Inflammatory macrophage treated with lipopolysaccharide for 4 hours (primary cell): ENCODE data around the gene NFIB.

Experiments
- DNase-seq: peaks from one replicate; pipeline ENCODE4 v3.0.0-alpha.2; 2020

NFIB gene

DNA sequence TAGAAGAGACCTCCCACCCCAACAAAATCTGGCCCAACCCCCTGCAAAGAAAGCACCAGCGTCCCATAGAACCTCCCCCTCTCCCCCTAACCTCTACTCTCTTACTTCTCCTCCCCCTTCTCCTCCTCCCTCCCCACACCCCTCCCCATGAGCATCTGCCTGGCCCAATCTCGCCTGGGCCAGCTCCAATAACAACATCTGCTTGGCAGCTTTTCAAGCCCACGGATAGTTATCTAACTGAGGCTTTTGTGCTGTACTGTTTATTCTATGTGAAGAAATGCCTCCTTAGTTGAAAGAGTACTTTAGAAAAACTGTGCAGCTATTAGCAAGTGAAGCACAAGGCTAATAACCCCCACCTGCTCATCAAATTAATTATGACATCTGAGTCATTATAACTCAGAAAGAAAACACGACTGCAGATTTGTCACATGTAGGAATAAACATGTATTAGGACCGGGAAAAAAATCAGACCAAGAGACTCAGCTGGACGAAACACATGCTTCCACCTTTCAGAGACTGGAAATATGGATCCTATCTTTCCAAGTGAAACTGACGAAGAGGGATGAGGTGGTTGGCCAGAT, 42.8 kb downstream of the NFIB start:
- DNase-seq, result no peak

DNA sequence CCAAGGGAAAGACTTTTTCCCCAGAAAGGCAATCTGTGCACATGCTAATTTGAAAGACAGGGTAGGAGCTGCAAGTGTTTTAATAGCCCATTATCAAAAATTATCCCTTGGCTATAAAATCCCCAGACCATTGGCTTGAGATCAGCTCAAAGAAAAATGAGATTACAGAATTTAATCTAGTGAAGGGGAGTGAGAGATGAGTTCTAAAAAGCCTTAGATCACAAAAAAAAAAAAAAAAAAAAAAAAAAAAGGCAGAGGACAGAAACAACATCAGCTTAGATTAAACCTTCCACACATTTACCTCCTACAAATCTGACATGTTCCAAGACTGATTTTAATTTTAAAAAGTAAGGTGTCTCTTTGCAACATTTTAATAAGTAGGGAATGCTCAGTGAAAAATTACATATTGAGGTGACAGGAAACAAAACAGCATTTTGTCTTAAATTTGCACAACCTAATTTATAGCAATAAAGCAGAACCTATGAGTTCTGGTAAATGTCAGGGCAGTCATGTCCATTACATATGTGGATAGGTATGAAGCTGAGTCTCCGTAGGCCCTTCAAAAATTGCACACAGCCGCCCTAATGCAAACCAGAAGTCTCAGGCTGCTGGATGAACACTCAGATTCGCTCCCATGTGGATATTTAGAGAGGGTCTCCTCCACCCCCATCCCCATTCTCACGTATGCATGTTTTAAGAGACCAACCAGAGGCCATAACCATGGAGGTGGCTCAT, 43.4 kb downstream of the NFIB start:
- no peak for DNase-seq

DNA sequence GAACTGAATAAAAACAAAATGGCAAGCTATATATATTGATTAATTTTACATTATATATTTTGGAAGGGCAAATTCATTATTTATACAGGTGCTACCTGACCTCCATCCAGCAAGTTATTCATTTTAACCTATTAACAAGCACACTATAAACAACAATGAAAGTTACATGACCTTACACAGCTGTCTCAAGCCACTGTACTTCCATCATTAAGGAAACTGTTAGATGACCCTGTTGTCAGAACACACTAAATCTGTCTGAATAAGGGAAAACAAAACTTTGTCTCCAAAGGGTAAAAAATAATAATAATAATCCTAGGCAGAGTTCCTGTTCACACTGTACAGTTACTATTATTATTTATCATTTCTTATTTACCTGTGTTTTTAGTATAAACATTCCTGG, 44.0 kb downstream of the NFIB start:
- DNase-seq, result no peak

DNA sequence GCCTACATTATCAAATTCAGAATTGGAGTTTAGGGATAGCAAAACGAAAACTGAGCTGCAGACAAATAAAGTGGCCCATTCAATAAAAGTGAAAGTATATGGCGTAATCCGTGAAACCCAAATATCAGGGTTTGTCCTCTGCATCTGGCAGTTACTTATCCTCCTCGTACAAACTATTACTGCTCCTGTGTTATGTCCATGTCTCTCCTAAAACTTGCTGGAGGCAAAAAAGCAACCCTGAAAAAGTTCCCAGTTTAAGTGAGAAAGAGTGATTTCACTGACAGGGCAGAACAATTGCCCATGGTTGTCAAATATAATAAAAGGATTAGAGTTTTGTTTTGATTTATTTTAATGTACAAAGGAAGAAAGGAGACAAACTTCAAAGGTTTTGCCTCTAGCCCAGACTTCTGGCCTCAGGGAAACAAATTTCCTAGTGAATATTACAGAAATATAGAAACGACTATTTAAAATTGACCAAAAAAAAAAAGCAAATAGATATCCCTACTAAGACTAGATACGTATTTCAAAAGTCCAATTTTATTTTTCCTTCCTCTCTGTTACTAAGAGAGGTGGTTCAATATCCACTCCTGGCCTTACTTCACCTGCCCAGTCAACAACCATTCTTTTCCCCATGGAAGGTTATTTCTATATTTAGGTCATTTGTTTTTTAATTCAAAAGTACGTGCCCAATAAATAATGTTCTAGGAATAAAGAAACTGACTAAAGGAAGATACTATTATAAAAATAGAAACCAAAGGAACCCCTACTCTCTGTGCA, 50.0 kb downstream of the NFIB start:
- DNase-seq, result no peak

DNA sequence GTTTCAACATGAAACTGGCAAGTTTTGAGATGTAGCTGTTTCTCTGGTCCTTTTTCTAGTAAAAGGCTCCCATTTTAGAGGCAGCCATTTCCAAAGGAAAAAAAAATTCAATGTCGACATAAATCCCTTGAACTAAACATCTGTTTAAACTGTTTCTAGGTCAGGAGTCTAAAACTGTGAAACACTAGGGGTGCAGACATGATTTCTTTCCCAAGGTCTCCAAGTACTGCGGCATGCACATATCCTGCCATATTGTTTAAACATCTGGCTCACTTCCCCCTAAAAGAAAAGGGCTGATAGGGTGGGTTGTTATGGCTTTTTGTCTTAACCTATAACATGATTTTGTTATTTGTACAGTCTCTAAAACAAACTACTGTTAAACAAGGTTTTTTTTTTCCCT, 51.1 kb downstream of the NFIB start:
- no peak for DNase-seq

DNA sequence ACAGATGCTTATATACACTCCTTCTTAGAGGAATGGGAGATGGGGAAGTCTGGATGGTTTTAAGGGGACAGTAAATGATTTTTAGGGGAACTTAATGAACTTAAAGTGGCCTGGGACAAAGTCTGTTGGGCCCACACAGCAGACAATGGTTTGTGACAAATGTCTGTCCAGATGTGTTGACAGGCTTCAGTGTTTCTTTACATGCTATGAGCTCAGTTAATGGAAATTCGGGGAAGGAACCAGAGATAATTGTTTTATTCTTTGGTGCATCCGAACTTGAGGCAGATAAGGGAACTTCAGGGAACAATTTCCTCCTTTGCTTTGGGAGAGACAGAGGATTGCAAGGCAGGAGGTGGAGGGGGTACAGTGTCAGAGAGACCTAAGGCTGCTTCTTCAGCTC, 52.3 kb downstream of the NFIB start:
- no peak for DNase-seq

DNA sequence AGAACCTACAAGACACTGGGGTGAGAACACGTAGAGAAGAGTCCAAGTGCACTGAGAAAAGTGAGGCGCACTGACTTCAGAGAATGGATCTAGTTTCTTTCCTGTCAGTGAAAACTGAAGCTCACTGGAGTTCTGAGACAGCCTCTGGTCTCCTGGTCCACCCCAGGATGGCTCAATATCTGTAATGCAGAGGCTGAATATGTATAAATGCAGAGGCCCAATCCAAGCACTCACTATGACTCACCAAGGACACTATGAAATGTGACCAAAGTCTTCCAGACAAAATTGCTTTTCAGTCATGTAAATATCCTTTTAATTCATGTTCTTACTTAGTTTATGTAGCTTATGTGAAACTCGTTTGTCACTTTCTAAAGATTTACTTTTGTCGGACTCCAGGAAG, 53.8 kb downstream of the NFIB start:
- DNase-seq, result no peak

DNA sequence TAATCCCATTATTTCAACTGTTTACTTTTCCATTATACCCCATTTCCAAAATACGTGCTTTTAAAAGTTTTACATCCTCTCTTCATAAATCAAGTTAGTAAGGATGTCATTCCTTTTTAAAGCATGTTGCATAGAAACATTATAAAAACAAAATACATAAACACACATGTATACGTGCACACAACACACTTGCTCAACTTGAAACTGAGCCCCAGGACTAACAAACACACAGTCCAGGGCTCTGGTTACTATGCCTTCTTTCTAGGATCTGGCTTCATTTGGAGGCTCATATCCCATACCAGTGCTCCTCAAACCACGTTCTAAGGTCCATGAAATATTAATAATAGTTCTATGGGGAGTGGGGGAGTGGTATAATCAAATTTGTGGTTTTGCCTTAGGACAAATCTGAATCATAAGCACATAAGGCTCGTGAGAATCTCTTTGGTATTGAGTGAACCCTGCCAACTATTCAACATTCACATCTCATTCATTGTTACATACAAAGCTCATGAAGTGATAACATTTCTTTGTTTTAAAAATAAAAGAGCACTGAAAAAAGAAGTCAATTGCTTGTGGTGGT, 55.2 kb downstream of the NFIB start:
- DNase-seq, result no peak

DNA sequence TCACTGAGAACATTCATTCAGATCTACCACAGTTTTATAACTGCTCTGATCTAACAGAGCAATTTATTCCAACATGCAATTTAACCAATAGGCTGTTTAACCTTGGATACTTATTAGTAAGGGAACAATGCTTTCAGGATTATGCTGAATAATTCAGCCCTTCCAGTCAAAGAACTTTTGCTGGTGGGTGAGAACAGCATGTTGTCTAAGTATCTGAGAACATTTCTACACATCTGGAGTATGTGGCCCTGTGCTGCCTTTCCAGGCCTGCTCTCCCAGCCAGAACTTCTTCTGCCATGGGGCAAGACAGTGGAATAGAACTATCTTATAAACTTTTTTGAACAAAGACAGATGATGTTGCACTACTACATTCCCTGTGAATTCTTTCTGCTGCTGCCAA, 55.8 kb downstream of the NFIB start:
- no peak for DNase-seq

DNA sequence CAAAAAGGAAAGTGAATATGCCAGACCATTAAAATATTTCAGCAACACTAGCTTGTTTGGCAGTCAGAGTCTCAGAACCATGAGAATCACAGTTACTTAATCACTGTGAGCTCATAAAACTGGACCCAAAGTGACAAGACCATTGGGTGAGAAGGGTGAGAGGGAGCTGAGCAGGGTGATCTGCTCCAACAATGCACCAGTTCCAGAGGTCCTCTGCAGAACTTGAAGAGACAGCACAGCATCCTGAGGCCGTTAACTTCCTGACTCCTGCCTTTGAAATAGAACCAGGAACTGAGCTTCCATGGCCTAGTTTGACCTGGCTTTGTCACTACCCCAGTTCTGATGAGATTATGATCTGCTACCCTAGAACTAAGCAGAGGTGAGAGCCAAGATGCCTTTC, 57.4 kb downstream of the NFIB start:
- no peak for DNase-seq

DNA sequence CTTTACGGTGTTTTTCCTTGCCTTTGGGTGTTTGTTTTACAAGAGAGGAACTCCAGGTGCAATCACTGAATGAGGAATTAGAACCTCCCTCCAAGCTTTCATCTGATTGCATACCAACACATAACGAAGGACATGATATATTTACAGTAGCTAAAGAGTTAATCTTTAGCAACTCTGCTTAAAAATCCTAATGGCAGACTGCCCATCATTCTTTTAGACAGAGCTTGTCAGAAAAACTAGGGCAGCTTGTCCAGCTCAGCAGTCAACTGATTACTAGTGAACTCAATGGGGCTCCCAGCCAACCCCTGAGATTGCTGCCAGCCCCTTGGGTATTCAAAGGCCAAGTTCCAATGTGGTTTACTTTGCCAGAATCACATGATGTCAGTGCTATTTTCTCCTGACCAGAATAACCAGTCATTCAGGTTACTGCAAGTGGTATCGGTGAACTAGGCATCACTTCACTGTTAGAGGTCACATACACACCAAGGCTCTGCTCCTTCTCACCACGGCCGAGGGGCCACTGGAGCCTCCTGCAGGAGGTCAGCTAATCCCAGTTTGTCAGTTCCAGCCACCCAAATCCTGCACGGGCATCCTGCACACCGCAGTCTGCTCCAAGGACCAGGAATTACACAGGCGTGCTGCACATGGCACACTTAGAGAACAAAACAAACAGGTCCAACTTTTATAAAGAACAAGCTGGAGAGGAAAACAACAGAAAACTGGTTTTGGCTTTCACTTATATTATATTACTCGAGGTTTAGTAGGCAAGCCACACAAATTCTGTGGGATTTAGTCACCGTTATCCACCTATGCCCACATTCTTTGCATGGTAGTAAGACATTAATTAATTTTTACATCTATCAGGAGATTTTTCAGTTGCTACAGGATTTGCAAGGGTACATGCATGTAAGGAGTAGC, 62.5 kb downstream of the NFIB start:
- no peak for DNase-seq

DNA sequence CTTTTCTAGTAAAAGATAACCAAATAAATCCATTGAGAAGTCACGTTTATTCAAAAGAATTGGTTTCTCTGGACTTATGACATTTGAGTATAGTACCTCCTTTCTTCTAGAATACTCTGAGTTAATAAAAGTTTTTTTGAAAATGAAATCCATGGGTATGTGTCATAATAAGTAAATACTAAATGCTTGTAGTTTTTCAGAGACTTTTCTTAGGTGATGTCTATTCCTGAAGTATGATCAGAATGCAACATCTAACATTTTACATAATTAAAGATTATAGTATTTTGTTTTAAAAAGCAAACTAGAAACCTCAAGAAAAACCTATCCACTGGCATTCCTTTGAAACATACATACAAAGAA, 63.2 kb downstream of the NFIB start:
- DNase-seq, result no peak

DNA sequence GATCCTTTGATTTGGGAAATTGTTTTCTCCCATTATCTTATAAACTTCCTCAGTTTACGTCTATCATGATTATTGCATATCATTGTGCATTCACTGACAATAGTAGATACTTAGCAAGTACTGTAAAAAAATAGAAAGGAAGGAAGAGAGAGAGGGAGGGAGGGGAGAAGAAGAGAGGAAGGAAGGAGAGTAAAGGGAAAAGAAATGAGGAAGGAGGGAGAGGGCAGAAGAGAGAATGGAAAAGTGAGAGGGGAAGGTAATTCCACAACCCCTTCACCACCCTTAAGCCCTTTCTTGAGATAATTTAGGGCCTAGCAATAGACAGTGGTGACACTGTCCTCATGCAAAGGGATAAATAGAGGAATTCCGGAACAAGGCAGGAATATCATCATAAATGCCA, 64.4 kb downstream of the NFIB start:
- DNase-seq, result no peak

DNA sequence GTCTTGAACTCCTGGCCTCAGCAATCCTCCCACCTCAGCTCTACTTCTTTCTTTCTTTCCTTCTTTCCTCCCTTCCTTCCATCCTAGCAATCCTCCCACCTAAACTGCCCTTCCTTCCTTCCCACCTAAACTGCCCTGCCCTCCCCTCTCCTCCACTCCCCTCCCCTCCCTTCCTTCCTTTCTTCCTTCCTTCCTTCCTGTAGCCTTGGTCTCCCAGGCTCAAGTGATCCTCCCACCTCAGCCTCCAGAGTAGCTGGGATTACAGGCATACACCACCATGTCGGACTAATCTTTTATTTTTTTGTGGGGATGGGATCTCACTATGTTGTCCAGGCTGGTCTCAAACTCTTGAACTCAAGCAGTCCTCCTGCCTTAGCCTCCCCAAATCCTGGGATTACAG, 65.8 kb downstream of the NFIB start:
- no peak for DNase-seq

DNA sequence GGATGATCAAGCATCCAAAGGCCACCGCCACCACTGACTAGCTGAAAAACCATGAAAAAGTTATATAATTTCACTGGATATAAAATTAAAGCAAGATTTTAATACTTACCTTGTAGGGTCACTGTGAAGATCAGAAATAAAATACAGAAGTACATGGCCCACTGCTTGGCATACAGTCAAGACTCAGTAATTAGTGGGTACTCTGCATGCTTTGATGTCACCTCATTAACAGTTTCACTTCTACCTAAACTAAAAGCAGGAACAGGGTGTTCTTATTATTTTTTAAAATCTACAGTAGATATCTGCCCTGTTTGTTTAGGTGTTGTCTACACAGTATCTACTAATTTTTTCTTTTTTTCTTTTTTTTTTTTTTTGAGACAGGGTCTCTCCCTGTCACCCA, 66.4 kb downstream of the NFIB start:
- no peak for DNase-seq

DNA sequence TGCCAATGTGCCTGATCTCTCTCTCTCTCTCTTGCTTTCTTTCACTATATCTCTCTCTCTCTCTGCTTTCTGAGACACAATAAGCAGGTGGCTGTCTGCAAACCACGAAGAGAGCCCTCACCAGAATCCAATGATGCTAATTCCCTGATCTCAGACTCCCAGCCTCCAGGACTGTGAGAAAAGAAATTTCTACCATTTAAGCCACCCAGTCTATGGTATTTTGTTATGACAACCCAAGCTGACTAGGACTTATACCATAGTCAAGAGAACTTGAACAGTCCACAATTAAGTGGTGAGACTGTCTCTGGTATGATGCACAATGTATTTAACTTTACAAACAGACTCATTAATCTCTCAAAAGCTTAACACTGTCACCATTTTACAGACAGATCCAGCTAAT, 67.0 kb downstream of the NFIB start:
- DNase-seq, result no peak

DNA sequence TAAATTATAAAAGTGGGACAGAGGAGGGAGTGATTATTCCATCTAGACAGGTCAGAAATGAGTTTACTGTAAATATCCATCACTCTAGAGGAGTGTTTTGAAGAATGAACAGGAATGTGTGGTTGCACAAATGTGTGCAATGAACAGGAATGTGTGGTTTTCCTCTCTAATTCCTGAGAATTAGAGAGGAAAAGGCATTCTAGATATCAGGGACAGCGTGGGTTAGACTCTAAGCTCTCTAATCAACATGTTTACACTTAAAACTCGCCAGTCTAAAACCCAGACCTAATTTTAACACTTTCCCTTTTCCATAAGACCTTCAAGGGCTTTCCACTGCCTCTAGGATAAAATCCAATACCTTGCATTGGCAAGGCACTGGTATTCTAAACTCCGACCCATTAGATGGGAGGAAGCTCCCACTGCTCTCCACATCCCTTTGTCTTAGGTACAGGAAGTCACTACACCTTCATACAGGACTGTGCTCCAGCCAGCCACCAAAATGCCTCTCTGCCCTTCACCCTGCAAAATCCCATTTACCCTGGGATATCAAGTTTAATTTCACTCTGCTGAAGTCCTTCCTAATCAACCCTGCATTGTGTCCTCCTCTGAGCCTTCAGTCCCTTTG, 67.9 kb downstream of the NFIB start:
- DNase-seq, result no peak

DNA sequence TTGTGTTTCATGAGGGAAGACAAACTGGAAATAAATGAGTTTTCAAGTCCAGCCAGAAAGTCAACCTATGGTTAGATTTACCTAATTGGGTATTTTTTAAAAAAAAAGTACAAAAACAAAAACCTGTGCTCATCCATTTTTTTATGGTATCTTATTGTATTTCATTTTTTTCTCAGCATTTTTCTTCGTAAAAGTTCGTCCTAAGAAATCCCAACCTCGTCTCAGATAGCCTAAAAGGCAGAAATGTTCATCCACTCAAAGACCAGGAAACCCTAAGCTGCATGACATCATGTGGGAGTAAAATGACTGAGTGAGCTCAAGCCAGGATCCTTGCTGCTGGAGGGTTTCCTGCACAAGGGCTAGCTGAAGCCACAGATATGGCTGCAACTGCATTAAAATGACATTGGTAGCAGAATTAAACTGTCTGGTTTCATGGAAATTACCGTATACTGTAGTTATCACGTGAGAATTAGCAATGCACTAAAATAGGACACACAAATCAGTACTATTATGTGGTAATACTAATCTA, 70.4 kb downstream of the NFIB start:
- DNase-seq, result no peak

DNA sequence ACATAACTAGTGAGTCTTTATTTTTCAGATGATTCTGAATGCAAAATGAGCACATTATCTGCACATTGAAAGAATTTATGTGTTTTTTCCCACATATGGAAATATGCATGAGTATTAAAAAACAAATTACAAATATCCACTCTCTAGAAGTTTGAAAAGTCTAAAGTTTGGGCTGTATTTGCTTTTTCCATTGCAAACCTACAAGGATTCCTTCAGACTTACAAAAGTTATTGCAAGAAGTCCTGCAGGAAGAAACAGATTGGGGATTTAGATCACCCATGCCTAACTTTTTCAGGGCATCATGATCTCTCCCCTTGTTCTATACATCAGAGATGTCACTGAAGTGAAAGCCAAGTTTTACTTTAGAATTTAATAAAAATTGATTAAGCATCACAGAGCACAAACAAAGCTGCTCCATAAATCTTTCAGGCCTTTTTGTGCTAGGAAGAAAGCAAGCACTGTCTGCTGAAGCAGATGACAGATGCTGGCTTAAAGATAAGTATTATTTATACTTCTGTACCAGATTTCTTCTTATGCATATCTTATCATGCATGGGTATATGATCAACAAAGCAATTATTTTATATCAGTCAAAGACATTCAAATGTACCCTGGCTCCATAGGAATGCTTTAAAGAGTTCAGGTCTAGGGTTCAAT, 71.7 kb downstream of the NFIB start:
- DNase-seq, result no peak

DNA sequence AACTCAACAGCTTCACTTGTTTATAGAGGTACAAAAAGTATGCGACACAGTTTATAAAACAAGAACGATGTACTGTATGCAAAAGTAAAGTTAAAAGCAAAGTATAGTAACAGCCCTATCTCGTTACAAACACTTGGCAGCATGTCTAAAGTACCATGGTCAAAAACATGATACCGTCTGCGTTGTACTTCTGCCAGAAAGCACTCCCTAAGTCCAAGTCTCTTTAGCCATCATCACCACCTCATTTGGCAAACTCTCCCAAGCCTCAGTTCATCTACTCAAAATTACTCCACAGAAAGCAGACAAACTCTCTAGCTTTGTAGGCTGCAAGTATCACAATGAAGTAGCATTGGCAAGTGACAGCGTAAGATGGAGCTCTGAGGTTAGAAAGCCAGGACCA, 73.4 kb downstream of the NFIB start:
- DNase-seq, result no peak

DNA sequence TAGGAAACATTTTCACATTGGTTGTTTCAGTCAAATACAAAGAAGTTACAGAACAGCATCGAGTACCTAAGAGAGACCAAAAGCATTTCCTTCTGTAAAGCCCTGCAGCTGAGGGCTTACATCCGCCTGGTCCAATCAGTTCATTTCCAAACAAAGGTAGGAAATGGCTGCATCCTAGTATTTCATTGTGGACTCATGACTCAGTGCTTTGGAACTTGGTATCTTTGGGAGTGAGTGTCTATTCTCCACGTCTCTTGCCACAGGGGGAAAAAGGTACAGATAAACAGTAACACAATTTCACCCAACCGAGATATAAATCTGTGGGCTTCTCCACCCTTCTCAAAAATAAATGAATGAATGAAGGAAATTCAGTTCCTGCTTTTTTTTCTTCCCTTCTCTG, 75.4 kb downstream of the NFIB start:
- DNase-seq, result no peak

DNA sequence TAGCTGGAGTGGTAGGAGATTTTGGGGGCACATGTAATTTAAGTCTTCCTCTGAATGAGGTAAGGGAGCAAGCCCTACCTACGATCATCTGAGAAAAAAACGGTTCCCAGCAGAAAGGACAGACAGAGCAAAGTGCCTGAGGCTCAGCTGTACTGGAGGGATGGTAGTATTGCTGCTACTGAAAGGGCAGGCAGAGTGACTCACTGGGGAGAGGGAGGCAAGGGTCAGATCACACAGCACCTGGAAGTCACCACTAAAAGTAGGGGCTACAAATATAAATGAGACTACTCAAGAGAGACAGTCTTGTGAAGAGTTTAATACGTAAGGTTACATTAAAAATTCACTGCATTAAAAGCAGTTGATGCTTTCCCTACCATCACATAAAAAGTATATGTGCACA, 75.9 kb downstream of the NFIB start:
- DNase-seq, result no peak
